ENCODE measurements around the gene KDR. TPM values are rescaled to one million over a fixed set of nuclear protein-coding genes. Genes with fewer than 3 reads are reported as not detected.

The KDR gene
- total RNA-seq, 8 experiments from 2014 or later, result 0.09 to 28.5 (median 1.0) TPM

- Histone ChIP-seq H3K4me1 (replicated peaks in 1 of 2) (no peaks in the 10 kb centered on the region), H3K4me3 (no peak overlapping the region), H3K27ac (no peak overlapping the region)
- in situ Hi-C loops (cut with MboI; ENCODE audit: low pct_unique_long_range_greater_than_20kb in 2 of 9, low sequenced_read_pairs in 9 of 9, unreplicated experiment in 9 of 9), result no loop called here
- no peak for ATAC-seq (replicated peaks in 6 of 8)
- WGBS, 10 experiments, result 38 to 100% (median 83%) methylated on average over 3 to 5 of the region's 5 CpGs; no CpG with 5 or more reads in 4 of the 10 experiments
These were observed 56.1 kb downstream of the KDR start for GRCh38 chr4:55069248-55069647.

- 40 to 100% (median 86%) methylated on average over 1 to 7 of the region's 7 CpGs; no CpG with 5 or more reads in 5 of the 10 experiments for WGBS, 10 experiments
- H3K4me3 ChIP-seq, result no peak overlapping the region
- no peaks in the 10 kb centered on the region for H3K4me1 ChIP-seq (replicated peaks in 1 of 2)
- in situ Hi-C loops (cut with MboI; ENCODE audit: low pct_unique_long_range_greater_than_20kb in 2 of 9, low sequenced_read_pairs in 9 of 9, unreplicated experiment in 9 of 9), result no loop called here
- ATAC-seq (replicated peaks in 6 of 8), result no peak
- no peak overlapping the region for H3K27ac ChIP-seq
These were observed 56.9 kb downstream of the KDR start for GRCh38 chr4:55068522-55068921.

- ATAC-seq (replicated peaks in 6 of 8), result no peak
- H3K4me1 ChIP-seq (replicated peaks in 1 of 2), result no peaks in the 10 kb centered on the region
- 27 to 100% (median 83%) methylated on average over 2 to 6 of the region's 6 CpGs; no CpG with 5 or more reads in 1 of the 10 experiments for WGBS, 10 experiments
- in situ Hi-C loops (cut with MboI; ENCODE audit: low pct_unique_long_range_greater_than_20kb in 2 of 9, low sequenced_read_pairs in 9 of 9, unreplicated experiment in 9 of 9), result no loop called here
- H3K27ac ChIP-seq, result no peak overlapping the region
- no peak overlapping the region for H3K4me3 ChIP-seq
These were observed 59.4 kb downstream of the KDR start for GRCh38 chr4:55066018-55066417.

GRCh38 chr4:55055529-55055928, 69.9 kb downstream of the KDR start:
- WGBS, 10 experiments, result 41 to 93% (median 75%) methylated on average over 2 to 4 of the region's 4 CpGs
- in situ Hi-C loops (cut with MboI; ENCODE audit: low pct_unique_long_range_greater_than_20kb in 2 of 9, low sequenced_read_pairs in 9 of 9, unreplicated experiment in 9 of 9), result no loop called here
- Histone ChIP-seq H3K4me1 (replicated peaks in 1 of 2) (no peaks in the 10 kb centered on the region), H3K4me3 (no peak overlapping the region), H3K27ac (no peak overlapping the region)
- no peak for ATAC-seq (replicated peaks in 6 of 8)

- WGBS, 10 experiments, result 67 to 100% (median 85%) methylated on average over 1 to 2 of the region's 2 CpGs; no CpG with 5 or more reads in 2 of the 10 experiments
- in situ Hi-C loops (cut with MboI; ENCODE audit: low pct_unique_long_range_greater_than_20kb in 2 of 9, low sequenced_read_pairs in 9 of 9, unreplicated experiment in 9 of 9), result no loop called here
- ATAC-seq (replicated peaks in 6 of 8), result no peak
- no peak overlapping the region for H3K27ac ChIP-seq
- H3K4me3 ChIP-seq, result no peak overlapping the region
- no peaks in the 10 kb centered on the region for H3K4me1 ChIP-seq (replicated peaks in 1 of 2)
These were observed 73.9 kb downstream of the KDR start for GRCh38 chr4:55051532-55051931.

GRCh38 chr4:55050418-55050950, 74.9 kb downstream of the KDR start:
- H3K4me1 ChIP-seq (replicated peaks in 1 of 2), result no peaks in the 10 kb centered on the region
- ATAC-seq (replicated peaks in 6 of 8), result no peak
- in situ Hi-C loops (cut with MboI; ENCODE audit: low pct_unique_long_range_greater_than_20kb in 2 of 9, low sequenced_read_pairs in 9 of 9, unreplicated experiment in 9 of 9), result no loop called here
- WGBS, 10 experiments, result 0 to 73% (median 47%) methylated on average over 1 of the region's 1 CpG; no CpG with 5 or more reads in 2 of the 10 experiments
- no peak overlapping the region for H3K27ac ChIP-seq
- H3K4me3 ChIP-seq, result no peak overlapping the region

- H3K4me3 ChIP-seq, result no peak overlapping the region
- H3K4me1 ChIP-seq (replicated peaks in 1 of 2), result no peaks in the 10 kb centered on the region
- H3K27ac ChIP-seq, result no peak overlapping the region
- ATAC-seq (replicated peaks in 6 of 8), result no peak
- in situ Hi-C loops (cut with MboI; ENCODE audit: low pct_unique_long_range_greater_than_20kb in 2 of 9, low sequenced_read_pairs in 9 of 9, unreplicated experiment in 9 of 9), result no loop called here
- 0 to 100% (median 69%) methylated on average over 1 to 2 of the region's 2 CpGs; no CpG with 5 or more reads in 2 of the 10 experiments for WGBS, 10 experiments
These were observed 87.1 kb downstream of the KDR start for GRCh38 chr4:55038176-55038890.

GRCh38 chr4:55037728-55038127, 87.7 kb downstream of the KDR start:
- 0 to 100% (median 83%) methylated on average over 1 of the region's 1 CpG; no CpG with 5 or more reads in 1 of the 10 experiments for WGBS, 10 experiments
- no peak overlapping the region for H3K27ac ChIP-seq
- peaks cover 0 to under 1% of the 10 kb centered on the region in 2 donors for H3K4me1 ChIP-seq (replicated peaks in 1 of 2)
- no peak for ATAC-seq (replicated peaks in 6 of 8)
- in situ Hi-C loops (cut with MboI; ENCODE audit: low pct_unique_long_range_greater_than_20kb in 2 of 9, low sequenced_read_pairs in 9 of 9, unreplicated experiment in 9 of 9), result no loop called here
- no peak overlapping the region for H3K4me3 ChIP-seq

GRCh38 chr4:55036405-55036804, 89.0 kb downstream of the KDR start:
- ATAC-seq (replicated peaks in 6 of 8), result no peak
- Histone ChIP-seq H3K4me3 (no peak overlapping the region), H3K4me1 (replicated peaks in 1 of 2) (peaks cover 0 to 6% of the 10 kb centered on the region in 2 donors), H3K27ac (no peak overlapping the region)
- in situ Hi-C loops (cut with MboI; ENCODE audit: low pct_unique_long_range_greater_than_20kb in 2 of 9, low sequenced_read_pairs in 9 of 9, unreplicated experiment in 9 of 9), result no loop called here
- WGBS, 10 experiments, result 40 to 87% (median 80%) methylated on average over 1 to 3 of the region's 3 CpGs; no CpG with 5 or more reads in 3 of the 10 experiments

GRCh38 chr4:55035892-55036291, 89.5 kb downstream of the KDR start:
- in situ Hi-C loops (cut with MboI; ENCODE audit: low pct_unique_long_range_greater_than_20kb in 2 of 9, low sequenced_read_pairs in 9 of 9, unreplicated experiment in 9 of 9), result no loop called here
- 0 to 75% (median 20%) methylated on average over 1 of the region's 1 CpG; no CpG with 5 or more reads in 1 of the 10 experiments for WGBS, 10 experiments
- Histone ChIP-seq H3K27ac (no peak overlapping the region), H3K4me1 (replicated peaks in 1 of 2) (peaks cover 4 to 11% of the 10 kb centered on the region in 2 donors), H3K4me3 (no peak overlapping the region)
- ATAC-seq (replicated peaks in 6 of 8), result no peak

GRCh38 chr4:55033296-55033695, 92.1 kb downstream of the KDR start:
- in situ Hi-C loops (cut with MboI; ENCODE audit: low pct_unique_long_range_greater_than_20kb in 2 of 9, low sequenced_read_pairs in 9 of 9, unreplicated experiment in 9 of 9), result no loop called here
- H3K4me1 ChIP-seq (replicated peaks in 1 of 2), result peaks cover 14 to 21% of the 10 kb centered on the region in 2 donors
- 39 to 100% (median 80%) methylated on average over 1 to 6 of the region's 8 CpGs; no CpG with 5 or more reads in 3 of the 10 experiments for WGBS, 10 experiments
- no peak for ATAC-seq (replicated peaks in 6 of 8)
- H3K27ac ChIP-seq, result no peak overlapping the region
- H3K4me3 ChIP-seq, result no peak overlapping the region

GRCh38 chr4:55032788-55033187, 92.6 kb downstream of the KDR start:
- in situ Hi-C loops (cut with MboI; ENCODE audit: low pct_unique_long_range_greater_than_20kb in 2 of 9, low sequenced_read_pairs in 9 of 9, unreplicated experiment in 9 of 9), result no loop called here
- no peak for ATAC-seq (replicated peaks in 6 of 8)
- no peak overlapping the region for H3K27ac ChIP-seq
- H3K4me1 ChIP-seq (replicated peaks in 1 of 2), result peaks cover 14 to 21% of the 10 kb centered on the region in 2 donors
- WGBS, 10 experiments, result 33 to 100% (median 100%) methylated on average over 1 of the region's 1 CpG; no CpG with 5 or more reads in 2 of the 10 experiments
- no peak overlapping the region for H3K4me3 ChIP-seq

- in situ Hi-C loops (cut with MboI; ENCODE audit: low pct_unique_long_range_greater_than_20kb in 2 of 9, low sequenced_read_pairs in 9 of 9, unreplicated experiment in 9 of 9), result no loop called here
- WGBS, 10 experiments, result 79 to 100% (median 92%) methylated on average over 1 to 3 of the region's 5 CpGs; no CpG with 5 or more reads in 4 of the 10 experiments
- Histone ChIP-seq H3K4me3 (no peak overlapping the region), H3K4me1 (replicated peaks in 1 of 2) (peaks cover 14 to 21% of the 10 kb centered on the region in 2 donors), H3K27ac (no peak overlapping the region)
- no peak for ATAC-seq (replicated peaks in 6 of 8)
These were observed 93.2 kb downstream of the KDR start for GRCh38 chr4:55032179-55032578.

All from motor neuron (in vitro differentiated cells).